Measurements from ENCODE around the gene QPCT.
A peak's percentile ranks its signal among the peaks of the same experiment; 100 is the strongest.
"Not testable (repeated sequence)": the region's sequence is repeated elsewhere in the genome, so short reads cannot be mapped to it uniquely, and the experiment has no call there.

Gene QPCT

DNA sequence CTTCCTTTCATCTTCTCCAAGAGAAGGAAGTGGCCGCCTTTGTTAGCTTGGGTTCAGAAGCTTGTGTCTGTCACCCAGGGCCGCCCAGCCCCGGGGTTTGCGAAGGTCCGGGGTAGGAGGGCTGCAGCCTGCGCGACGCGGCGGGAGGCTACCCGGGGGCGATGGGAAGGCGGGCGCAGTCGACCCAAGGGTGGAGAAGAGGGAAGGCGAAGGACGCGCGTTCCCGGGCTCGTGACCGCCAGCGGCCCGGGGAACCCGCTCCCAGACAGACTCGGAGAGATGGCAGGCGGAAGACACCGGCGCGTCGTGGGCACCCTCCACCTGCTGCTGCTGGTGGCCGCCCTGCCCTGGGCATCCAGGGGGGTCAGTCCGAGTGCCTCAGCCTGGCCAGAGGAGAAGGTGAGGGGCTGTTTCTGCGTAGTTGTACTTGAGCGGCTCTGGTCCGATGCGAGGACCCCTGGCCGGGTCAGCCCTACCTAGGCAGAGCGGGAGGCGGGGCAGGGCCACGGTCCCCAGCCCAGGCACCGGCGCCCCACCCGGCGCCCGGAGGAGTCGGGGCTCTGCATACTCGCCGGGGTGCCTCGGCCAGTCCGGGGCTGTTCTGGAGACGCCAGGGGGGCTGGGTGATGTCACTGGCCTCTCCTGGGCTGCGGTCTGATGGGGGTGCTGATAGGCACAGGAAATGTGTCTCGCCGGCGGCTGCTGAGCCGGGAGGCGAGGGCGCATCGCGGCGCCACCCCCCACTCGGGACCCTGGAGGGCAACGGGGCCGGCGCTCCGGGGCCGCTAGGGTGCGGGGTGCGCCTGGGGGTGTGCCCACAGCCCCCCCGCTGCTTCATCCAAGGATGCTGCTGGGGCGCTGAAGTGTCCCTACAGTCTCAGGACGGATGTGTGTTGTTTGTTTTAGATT lies at the start of gene QPCT:
Gene QPCT, plus strand, starts transcription at position 178 of the 909 bp plus-strand sequence. Its CDS starts 102 bp downstream, at position 280.
- Mint-ChIP-seq H3K27ac (peak within 1 kb of the TSS; percentile 90), H3K4me3 (peak within 1 kb of the TSS; percentile 87 to 90), H3K27me3 (peaks cover 7 to 11% of the 10 kb centered on the region in 2 donors), H3K9me3 (no peaks in the 10 kb centered on the region), H3K4me1 (peaks cover 22 to 53% of the 10 kb centered on the region in 2 donors), H3K36me3 (peaks cover 0 to 3% of the 10 kb centered on the region in 2 donors)
- DNase-seq (peak; percentile 30), ATAC-seq (replicated peaks) (peak; percentile 73 to 76)

DNA sequence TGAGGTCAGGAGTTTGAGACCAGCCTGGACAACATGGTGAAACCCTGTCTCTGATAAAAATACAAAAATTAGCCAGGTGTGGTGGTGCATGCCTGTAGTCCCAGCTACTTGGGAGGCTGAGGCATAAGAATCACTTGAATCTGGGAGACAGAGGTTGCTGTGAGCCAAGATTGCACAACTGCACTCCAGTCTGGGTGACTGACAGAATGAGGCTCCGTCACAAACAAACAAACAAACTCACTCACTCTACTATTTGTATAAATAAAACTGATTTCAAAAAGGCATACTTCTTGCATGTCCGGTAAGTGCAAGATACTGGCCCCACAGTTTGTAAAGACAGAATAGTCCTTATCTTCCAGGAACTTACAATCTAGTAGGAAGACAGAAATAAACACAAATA lies 49.6 kb upstream of the QPCT start:
- not testable (repeated sequence) for H3K27me3 Mint-ChIP-seq; H3K27ac Mint-ChIP-seq; ATAC-seq (replicated peaks); DNase-seq; H3K9me3 Mint-ChIP-seq; H3K4me3 Mint-ChIP-seq
- Mint-ChIP-seq H3K4me1 (peaks cover 21 to 40% of the 10 kb centered on the region in 2 donors), H3K36me3 (peaks cover 17 to 28% of the 10 kb centered on the region in 2 donors)

DNA sequence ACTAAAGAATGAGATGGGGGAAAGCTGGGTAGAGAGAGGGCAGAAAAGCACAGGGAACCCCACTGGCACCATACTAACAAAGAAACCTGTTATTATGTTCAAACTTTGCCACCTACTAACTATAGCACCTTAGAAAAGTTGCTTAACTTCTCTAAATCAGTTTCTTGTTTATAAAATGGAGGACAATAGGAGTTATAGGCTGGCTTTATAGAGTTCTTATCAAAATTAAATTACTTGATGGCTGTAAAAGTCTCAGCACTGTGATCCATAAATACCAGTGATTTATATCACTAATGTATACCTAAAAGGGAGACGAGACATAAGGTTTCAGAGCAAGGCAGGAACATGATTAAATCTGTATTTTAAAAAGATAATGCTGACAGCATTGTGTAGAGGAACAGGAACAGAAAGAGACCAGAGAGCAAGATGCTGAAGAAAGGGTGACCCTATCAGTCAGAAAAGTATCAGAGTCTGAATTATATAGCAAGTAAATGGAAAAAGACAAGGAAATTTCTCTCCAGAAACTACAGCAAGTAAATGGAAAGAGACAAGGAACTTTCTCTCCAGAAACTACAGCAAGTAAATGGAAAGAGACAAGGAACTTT lies 48.9 kb upstream of the QPCT start:
- no peak overlapping the region for H3K27ac Mint-ChIP-seq

DNA sequence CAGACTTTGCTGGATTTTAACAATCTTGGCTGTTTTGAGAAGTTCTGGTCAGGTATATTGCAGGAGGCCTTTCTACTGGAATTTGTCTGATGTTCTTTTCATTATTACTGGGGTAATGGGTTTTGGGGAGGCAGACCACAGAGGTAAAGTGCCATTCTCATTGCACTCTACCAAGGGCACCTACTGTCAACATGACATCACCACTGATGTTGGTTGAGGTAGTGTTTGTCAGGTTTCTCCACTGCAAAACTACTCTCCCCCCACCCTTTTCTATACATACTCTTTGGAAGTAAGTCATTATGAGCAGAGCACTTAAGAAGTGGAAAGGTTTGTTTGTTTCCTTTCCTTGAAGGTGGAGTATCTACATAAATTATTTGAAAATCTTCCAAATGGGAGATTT lies 46.8 kb upstream of the QPCT start:
- ATAC-seq (replicated peaks) (no peak), DNase-seq (no peak)
- no peaks in the 10 kb centered on the region for H3K27me3 Mint-ChIP-seq
- H3K9me3 Mint-ChIP-seq: peaks cover 0 to 1% of the 10 kb centered on the region in 2 donors
- no peak overlapping the region for H3K27ac Mint-ChIP-seq
- H3K4me3 Mint-ChIP-seq: no peak overlapping the region
- peaks cover 22 to 48% of the 10 kb centered on the region in 2 donors for H3K4me1 Mint-ChIP-seq
- H3K36me3 Mint-ChIP-seq: peaks cover 7 to 19% of the 10 kb centered on the region in 2 donors

More for the DNA sequence above, 48.9 kb upstream of the QPCT start:
- H3K4me3 Mint-ChIP-seq: no peak overlapping the region
- DNase-seq (no peak), ATAC-seq (replicated peaks) (peak; percentile 42 to 52)
- peaks cover 23 to 46% of the 10 kb centered on the region in 2 donors for H3K4me1 Mint-ChIP-seq
- peaks cover 0 to 1% of the 10 kb centered on the region in 2 donors for H3K9me3 Mint-ChIP-seq
- no peaks in the 10 kb centered on the region for H3K27me3 Mint-ChIP-seq
- H3K36me3 Mint-ChIP-seq: peaks cover 16 to 31% of the 10 kb centered on the region in 2 donors

DNA sequence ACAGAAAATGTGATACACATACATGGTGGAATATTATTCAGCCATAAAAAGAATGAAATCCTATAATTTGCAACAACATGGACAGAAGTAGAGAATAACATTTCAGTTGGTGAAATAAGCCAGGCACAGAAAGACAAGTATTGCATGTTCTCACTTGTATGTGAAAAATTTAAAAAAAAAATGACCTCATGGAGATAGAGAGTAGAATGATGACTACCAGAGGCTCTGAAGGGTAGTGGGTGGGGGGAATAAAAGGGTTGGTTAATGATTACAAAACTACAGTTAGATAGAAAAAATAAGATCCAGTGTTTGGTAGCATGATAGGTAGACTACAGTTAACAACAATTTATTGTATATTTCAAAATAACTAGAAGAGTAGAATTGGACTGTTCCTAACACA lies 44.3 kb upstream of the QPCT start:
- peaks cover 1 to 5% of the 10 kb centered on the region in 2 donors for H3K9me3 Mint-ChIP-seq
- DNase-seq (no peak), ATAC-seq (replicated peaks) (no peak)
- H3K27ac Mint-ChIP-seq: no peak overlapping the region
- H3K27me3 Mint-ChIP-seq: no peaks in the 10 kb centered on the region
- H3K4me3 Mint-ChIP-seq: no peak overlapping the region
- H3K4me1 Mint-ChIP-seq: peaks cover 24 to 54% of the 10 kb centered on the region in 2 donors
- H3K36me3 Mint-ChIP-seq: peaks cover 16 to 28% of the 10 kb centered on the region in 2 donors

DNA sequence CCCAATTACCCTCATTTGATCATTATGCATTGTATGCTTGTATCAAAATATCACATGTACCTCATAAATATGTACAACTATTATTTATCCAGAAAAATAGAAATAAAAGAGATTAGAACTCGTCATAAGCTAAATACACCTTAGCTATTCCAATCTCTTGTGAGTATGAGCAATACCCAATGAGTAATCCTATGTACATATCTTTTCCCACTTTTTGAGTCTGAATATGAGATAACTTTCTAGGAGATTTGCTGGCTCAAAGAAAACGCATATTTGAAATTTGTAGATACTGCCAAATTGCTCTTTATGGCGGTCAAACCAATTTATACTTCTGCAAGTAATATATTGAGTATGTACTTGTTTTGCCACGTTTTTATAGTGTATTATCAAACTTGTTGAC lies 43.9 kb upstream of the QPCT start:
- Mint-ChIP-seq H3K36me3 (peaks cover 14 to 26% of the 10 kb centered on the region in 2 donors), H3K4me3 (no peak overlapping the region), H3K4me1 (peaks cover 20 to 50% of the 10 kb centered on the region in 2 donors), H3K9me3 (peaks cover 1 to 5% of the 10 kb centered on the region in 2 donors), H3K27me3 (no peaks in the 10 kb centered on the region), H3K27ac (no peak overlapping the region)
- DNase-seq: no peak
- ATAC-seq (replicated peaks): no peak

DNA sequence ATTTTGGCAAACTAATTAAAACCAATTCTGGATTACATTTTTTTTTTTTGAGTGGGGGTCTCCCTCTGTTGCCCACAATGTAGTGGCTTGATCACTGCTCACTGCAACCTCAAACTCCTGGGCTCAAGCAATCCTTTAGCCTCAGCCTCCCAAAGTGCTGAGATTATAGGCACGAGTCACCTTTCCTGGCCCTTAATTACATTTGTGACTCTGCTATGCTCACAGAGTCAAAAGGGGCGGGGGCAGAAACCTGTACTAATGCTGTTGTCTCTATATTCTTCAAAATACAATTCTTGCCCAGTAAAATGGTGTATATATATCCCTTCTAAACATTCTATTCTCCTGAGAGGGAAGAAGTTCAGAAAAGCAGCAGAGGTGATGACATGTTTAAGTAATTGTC lies 43.0 kb upstream of the QPCT start:
- peaks cover 1 to 5% of the 10 kb centered on the region in 2 donors for H3K9me3 Mint-ChIP-seq
- peaks cover 14 to 26% of the 10 kb centered on the region in 2 donors for H3K36me3 Mint-ChIP-seq
- H3K4me1 Mint-ChIP-seq: peaks cover 21 to 48% of the 10 kb centered on the region in 2 donors
- DNase-seq (no peak), ATAC-seq (replicated peaks) (no peak)
- H3K4me3 Mint-ChIP-seq: no peak overlapping the region
- no peak overlapping the region for H3K27ac Mint-ChIP-seq
- H3K27me3 Mint-ChIP-seq: no peaks in the 10 kb centered on the region

DNA sequence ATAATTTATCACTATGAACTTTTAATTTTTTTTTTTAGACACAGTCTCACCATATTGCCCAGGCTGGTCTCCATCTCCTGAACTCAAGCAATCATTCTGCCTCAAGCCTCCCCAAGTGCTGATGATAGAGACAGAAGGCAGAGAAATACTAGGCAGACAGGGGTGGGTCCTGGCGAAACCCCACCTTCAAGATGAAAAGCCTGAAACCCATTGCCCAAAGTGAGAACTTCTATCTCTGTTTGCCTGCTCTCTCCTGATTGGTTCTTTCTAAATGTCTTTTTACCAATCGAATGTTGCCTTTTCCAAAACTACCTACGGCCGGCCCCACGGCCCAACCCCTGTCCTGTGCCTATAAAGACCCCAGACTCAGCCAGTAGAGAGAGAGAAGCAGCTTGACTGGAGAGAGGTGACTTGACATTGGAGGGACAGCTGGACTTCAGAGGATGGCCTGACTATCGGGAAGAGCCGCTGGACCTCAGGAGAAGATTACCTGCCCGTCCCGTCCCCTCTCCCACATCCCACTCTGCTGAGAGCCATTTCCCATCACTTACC lies 41.7 kb upstream of the QPCT start:
- Mint-ChIP-seq H3K4me1 (peaks cover 19 to 48% of the 10 kb centered on the region in 2 donors), H3K27ac (no peak overlapping the region), H3K4me3 (no peak overlapping the region), H3K36me3 (peaks cover 14 to 27% of the 10 kb centered on the region in 2 donors), H3K27me3 (no peaks in the 10 kb centered on the region), H3K9me3 (peaks cover 1 to 5% of the 10 kb centered on the region in 2 donors)
- DNase-seq: no peak
- ATAC-seq (replicated peaks): no peak

DNA sequence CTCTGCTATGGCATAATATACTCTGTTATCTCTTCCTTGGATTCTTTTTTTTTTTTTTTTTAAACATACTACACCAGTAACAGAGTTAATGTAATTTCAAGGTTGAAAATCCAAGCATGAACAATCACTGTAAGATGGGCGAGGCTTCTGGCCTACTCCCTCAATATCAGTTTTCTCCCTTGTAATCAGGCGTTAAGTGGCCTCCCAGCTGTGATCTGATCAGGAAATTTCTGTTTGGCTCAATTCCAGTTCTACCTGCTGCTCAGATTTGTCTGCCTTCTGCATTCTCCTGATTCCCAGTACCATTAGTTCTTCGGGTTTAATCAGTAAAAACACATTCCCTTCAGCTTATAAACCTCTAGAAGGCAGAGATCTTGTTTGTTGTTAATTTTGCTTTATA lies 38.4 kb upstream of the QPCT start:
- no peak overlapping the region for H3K27ac Mint-ChIP-seq
- no peak for ATAC-seq (replicated peaks)
- H3K4me1 Mint-ChIP-seq: peaks cover 19 to 45% of the 10 kb centered on the region in 2 donors
- no peak overlapping the region for H3K4me3 Mint-ChIP-seq
- no peak for DNase-seq
- peaks cover 12 to 19% of the 10 kb centered on the region in 2 donors for H3K36me3 Mint-ChIP-seq
- H3K27me3 Mint-ChIP-seq: no peaks in the 10 kb centered on the region
- peaks cover 0 to 5% of the 10 kb centered on the region in 2 donors for H3K9me3 Mint-ChIP-seq

DNA sequence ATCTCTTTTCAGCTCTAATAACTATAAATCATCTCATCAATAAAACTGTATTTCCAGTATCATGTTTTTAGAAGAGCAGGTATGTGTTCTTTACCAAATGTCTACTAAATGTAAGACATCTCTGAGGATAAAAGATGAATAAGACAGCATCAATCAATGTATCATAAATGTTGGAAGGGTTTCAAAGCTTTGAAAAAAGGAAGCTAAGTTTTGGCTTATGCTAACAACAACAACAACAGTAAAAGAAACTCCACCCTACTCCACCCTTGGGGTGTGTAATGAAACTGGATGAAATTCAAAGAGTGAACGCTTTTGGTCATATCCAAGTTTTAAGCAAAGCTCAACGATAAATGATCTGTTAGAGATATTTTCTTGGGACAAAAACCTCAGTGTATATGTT lies 36.9 kb upstream of the QPCT start:
- Mint-ChIP-seq H3K27ac (no peak overlapping the region), H3K4me3 (no peak overlapping the region), H3K4me1 (peaks cover 18 to 37% of the 10 kb centered on the region in 2 donors), H3K27me3 (no peaks in the 10 kb centered on the region), H3K9me3 (peaks cover 0 to 5% of the 10 kb centered on the region in 2 donors), H3K36me3 (peaks cover 12 to 14% of the 10 kb centered on the region in 2 donors)
- ATAC-seq (replicated peaks): no peak
- DNase-seq: no peak

DNA sequence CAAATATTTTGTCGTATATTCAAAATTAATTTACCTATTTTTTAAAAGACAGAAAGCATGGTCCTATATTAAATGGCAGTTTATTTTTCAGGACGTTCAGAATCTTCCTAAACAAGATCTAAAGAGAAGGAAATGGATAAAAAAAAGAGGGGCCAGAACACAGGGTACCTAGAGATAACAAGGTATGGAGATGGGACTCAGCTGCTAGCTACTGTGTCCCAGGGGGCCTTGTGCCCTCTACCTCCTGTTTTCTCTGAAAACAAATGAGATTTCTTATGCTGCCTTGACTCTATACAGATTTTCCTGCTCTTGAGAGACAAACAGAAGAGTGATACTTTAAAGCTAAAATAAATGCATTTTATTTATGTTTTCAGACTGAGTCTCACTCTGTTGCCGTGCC lies 29.1 kb upstream of the QPCT start:
- ATAC-seq (replicated peaks) (no peak), DNase-seq (no peak)
- no peaks in the 10 kb centered on the region for H3K9me3 Mint-ChIP-seq
- H3K4me3 Mint-ChIP-seq: no peak overlapping the region
- H3K36me3 Mint-ChIP-seq: peaks cover 2 to 7% of the 10 kb centered on the region in 2 donors
- no peak overlapping the region for H3K27ac Mint-ChIP-seq
- H3K4me1 Mint-ChIP-seq: peaks cover 33 to 61% of the 10 kb centered on the region in 2 donors
- H3K27me3 Mint-ChIP-seq: no peaks in the 10 kb centered on the region

DNA sequence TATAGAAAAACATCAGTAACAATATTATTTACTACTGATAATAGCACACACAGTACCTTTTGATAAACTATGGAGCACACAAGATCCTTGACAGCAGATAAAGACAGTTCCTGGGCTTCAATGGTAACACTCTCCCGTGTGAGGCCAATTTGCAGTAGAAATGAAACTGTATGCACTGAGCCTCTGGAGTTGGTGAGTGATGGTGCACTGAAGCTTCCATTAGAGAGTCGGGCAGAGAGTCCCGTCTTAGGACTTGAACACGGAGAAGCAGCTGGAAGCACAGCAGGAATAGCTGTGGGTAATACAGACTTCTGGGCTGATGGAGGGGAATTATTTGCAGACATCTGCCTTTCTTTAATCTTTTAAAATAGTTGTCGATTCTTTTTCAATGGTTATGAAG lies 28.2 kb upstream of the QPCT start:
- Mint-ChIP-seq H3K36me3 (peaks cover 2 to 7% of the 10 kb centered on the region in 2 donors), H3K9me3 (no peaks in the 10 kb centered on the region), H3K27ac (peak overlapping the region; percentile 28), H3K27me3 (no peaks in the 10 kb centered on the region), H3K4me1 (peaks cover 26 to 55% of the 10 kb centered on the region in 2 donors), H3K4me3 (no peak overlapping the region)
- ATAC-seq (replicated peaks): no peak
- no peak for DNase-seq

DNA sequence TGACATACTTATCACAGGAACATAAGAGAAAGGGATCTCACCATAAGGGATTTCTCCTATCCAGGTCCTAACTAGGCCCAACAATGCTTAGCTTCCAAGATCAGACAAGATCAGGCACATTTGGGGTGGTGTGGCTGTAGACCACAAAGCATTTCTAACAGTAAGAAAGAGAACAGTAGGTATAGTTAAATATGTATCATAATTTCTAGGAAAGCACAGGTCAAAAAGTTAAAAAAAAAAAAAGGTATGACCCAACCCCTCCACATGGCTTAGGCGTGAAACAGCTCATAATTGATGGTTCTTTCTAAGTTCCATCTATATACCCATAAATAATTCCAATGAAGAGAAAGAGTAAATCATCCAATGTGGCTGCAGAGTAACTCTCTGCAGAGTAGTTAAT lies 26.7 kb upstream of the QPCT start:
- H3K27ac Mint-ChIP-seq: peak overlapping the region; percentile 63
- peaks cover 31 to 55% of the 10 kb centered on the region in 2 donors for H3K4me1 Mint-ChIP-seq
- DNase-seq (no peak), ATAC-seq (replicated peaks) (peak in 1 of 2 donors; percentile 27)
- no peaks in the 10 kb centered on the region for H3K9me3 Mint-ChIP-seq
- peak overlapping the region; percentile 1 to 46 for H3K4me3 Mint-ChIP-seq
- peaks cover 5 to 7% of the 10 kb centered on the region in 2 donors for H3K36me3 Mint-ChIP-seq
- H3K27me3 Mint-ChIP-seq: no peaks in the 10 kb centered on the region

DNA sequence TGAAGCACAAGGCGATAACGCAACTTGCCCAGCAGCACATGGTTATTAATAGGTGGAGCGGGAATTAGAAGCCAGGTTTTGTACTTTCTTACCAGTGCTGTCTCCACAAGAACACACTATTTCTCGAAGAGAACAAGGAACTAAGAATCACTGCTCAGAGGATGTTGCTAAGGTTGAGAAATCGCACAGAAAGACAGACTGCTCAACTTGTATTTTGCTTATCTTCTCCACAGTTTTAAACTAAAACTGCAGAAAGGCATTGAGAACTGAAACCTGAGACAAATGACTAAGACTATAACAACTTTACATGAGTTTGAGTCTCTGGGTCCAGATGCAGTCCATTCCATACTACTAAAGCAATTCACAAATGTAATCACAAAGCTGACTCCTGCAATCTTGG lies 26.0 kb upstream of the QPCT start:
- no peak overlapping the region for H3K27ac Mint-ChIP-seq
- DNase-seq: peak; percentile 5
- H3K27me3 Mint-ChIP-seq: no peaks in the 10 kb centered on the region
- ATAC-seq (replicated peaks): peak; percentile 91
- no peaks in the 10 kb centered on the region for H3K9me3 Mint-ChIP-seq
- H3K4me1 Mint-ChIP-seq: peaks cover 28 to 53% of the 10 kb centered on the region in 2 donors
- H3K36me3 Mint-ChIP-seq: peaks cover 5 to 7% of the 10 kb centered on the region in 2 donors
- peak overlapping the region; percentile 18 to 38 for H3K4me3 Mint-ChIP-seq
